ENCODE results near the gene CCDC17. TPM values are rescaled to one million over a fixed set of nuclear protein-coding genes. Genes with fewer than 3 reads are reported as not detected.

The CCDC17 gene
- total and polyA plus RNA-seq, 11 donors, result 0.20 to 2.0 (median 0.93) TPM

DNA sequence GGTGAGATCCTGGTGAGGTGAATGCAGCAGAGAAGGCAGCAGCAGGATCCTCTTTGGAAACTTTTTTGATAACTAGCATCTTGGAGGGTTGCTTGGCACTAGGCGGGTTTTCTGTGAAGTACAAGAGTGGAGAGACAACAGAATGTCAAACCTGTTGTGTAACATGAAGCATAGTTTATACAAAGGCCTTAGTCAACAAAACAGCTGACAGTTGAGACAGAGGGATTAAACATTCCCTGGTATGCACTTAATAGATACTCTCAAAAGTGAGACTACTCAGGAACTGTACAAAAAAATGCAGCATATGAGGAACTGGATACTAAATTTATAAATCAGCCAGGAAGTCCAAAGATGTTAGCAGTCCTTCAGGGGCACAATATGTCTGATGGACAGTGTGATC lies 16.4 kb upstream of the CCDC17 start:
- intact Hi-C loops (cut with DNase I), result no loop called here
- ATAC-seq, result no peak
- peaks cover 0 to 11% (median 2%) of the 10 kb centered on the region in 12 donors for H3K4me1 ChIP-seq
- H3K9me3 ChIP-seq, result no peaks in the 10 kb centered on the region
- H3K36me3 ChIP-seq, result peaks cover 0 to 96% (median 85%) of the 10 kb centered on the region in 9 donors
- DNase-seq, result no peak
- 95 to 100% (median 96%) methylated on average over 1 of the region's 1 CpG for whole genome bisulfite sequencing, 4 donors
- H3K27ac ChIP-seq, result no peak overlapping the region
- no peaks in the 10 kb centered on the region for H3K27me3 ChIP-seq
- TF ChIP-seq, protein P1, sequence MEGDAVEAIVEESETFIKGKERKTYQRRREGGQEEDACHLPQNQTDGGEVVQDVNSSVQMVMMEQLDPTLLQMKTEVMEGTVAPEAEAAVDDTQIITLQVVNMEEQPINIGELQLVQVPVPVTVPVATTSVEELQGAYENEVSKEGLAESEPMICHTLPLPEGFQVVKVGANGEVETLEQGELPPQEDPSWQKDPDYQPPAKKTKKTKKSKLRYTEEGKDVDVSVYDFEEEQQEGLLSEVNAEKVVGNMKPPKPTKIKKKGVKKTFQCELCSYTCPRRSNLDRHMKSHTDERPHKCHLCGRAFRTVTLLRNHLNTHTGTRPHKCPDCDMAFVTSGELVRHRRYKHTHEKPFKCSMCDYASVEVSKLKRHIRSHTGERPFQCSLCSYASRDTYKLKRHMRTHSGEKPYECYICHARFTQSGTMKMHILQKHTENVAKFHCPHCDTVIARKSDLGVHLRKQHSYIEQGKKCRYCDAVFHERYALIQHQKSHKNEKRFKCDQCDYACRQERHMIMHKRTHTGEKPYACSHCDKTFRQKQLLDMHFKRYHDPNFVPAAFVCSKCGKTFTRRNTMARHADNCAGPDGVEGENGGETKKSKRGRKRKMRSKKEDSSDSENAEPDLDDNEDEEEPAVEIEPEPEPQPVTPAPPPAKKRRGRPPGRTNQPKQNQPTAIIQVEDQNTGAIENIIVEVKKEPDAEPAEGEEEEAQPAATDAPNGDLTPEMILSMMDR (IDR thresholded peaks at IDR 0.05), result no peak
- TF ChIP-seq POLR2A (IDR thresholded peaks at IDR 0.05), result no peak
- H3K4me3 ChIP-seq, result no peak overlapping the region

DNA sequence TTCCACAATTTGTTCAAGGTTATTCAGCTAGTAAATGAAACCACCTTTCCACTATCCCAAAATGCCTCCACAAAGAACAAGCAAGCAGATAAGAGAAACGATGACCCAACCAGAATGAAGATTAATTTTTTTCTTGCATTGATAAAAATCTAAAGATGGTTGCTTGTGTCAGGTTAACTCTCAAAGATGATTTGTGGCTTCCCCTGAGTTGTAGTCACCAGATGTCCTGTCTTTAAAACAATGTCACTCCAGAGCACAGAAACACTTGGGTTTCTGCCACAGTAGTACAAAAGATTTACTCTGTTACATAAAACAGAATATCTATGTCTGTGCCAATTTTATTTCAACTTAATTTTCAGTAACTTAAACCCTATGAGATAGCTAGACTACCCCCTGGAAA lies 11.4 kb upstream of the CCDC17 start:
- Histone ChIP-seq H3K27ac (peak overlapping the region in 2 of 12 donors; percentile 12 to 22), H3K9me3 (no peaks in the 10 kb centered on the region), H3K4me1 (peaks cover 0 to 14% (median 0%) of the 10 kb centered on the region in 12 donors), H3K27me3 (no peaks in the 10 kb centered on the region), H3K4me3 (no peak overlapping the region), H3K36me3 (peaks cover 0 to 100% (median 98%) of the 10 kb centered on the region in 9 donors)
- ATAC-seq (no peak), DNase-seq (no peak)
- TF ChIP-seq, protein P1 (IDR thresholded peaks at IDR 0.05), result no peak
- TF ChIP-seq POLR2A (IDR thresholded peaks at IDR 0.05), result no peak
- 20 to 30% (median 26%) methylated on average over 1 of the region's 1 CpG for WGBS, 4 donors
- intact Hi-C loops (cut with DNase I), result no loop called here

DNA sequence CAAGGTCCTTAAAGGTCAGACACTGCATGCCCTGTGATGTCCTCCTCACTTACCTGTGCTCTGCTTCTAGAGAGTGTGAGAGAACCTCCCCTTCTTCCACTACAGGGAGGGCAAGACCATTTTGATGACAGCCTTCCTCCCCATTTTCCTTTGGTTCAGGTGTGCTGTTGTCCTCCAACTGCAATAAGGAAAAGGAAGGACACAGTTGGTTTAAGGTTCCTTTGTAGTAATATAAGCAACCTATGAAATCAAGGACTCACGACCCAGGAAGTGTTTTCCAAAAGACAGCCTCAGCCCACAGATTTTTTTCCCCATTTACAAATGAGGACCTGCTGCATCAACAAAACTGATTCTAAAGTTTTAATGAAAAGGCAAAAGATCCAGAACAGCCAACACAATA lies 6.6 kb upstream of the CCDC17 start:
- peaks cover 0 to 100% (median 97%) of the 10 kb centered on the region in 9 donors for H3K36me3 ChIP-seq
- DNase-seq (no peak), ATAC-seq (no peak)

DNA sequence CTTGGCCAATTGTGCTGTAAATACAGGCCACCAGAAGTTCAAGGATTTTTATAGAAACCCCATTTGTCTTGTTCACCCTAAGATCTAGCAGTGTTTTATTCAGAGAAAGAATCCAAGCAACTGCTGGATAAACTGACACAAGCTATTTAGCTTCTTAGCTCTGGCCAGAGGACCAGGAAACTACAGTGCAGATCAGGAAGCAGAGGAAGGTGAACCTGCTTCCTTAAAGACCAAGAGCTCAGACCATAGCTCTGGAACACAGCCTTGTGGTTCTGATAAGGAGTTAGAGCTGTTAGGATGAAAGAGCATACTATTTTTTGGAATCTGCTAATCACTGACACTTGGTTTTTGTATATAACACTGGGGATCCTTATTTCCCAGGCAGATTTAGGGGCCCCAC lies 5.2 kb upstream of the CCDC17 start:
- H3K4me3 ChIP-seq, result no peak overlapping the region
- H3K27me3 ChIP-seq, result no peaks in the 10 kb centered on the region
- no peak for TF ChIP-seq POLR2A (IDR thresholded peaks at IDR 0.05)
- TF ChIP-seq, protein P1 (IDR thresholded peaks at IDR 0.05), result no peak
- intact Hi-C loops (cut with DNase I), result no loop called here
- DNase-seq (no peak), ATAC-seq (peak in 2 of 4 donors; percentile 50 to 56)
- H3K36me3 ChIP-seq, result peaks cover 0 to 94% (median 83%) of the 10 kb centered on the region in 9 donors
- H3K27ac ChIP-seq, result no peak overlapping the region
- H3K9me3 ChIP-seq, result no peaks in the 10 kb centered on the region
- peaks cover 0 to 7% (median 0%) of the 10 kb centered on the region in 12 donors for H3K4me1 ChIP-seq

More for the DNA sequence above, 6.6 kb upstream of the CCDC17 start:
- H3K27me3 ChIP-seq, result no peaks in the 10 kb centered on the region
- WGBS, 4 donors, result 81 to 100% (median 88%) methylated on average over 1 of the region's 1 CpG
- TF ChIP-seq POLR2A (IDR thresholded peaks at IDR 0.05), result no peak
- TF ChIP-seq, protein P1 (IDR thresholded peaks at IDR 0.05), result no peak
- intact Hi-C loops (cut with DNase I), result no loop called here
- no peak overlapping the region for H3K27ac ChIP-seq
- H3K4me1 ChIP-seq, result peaks cover 0 to 10% (median 0%) of the 10 kb centered on the region in 12 donors
- no peaks in the 10 kb centered on the region for H3K9me3 ChIP-seq
- H3K4me3 ChIP-seq, result no peak overlapping the region

Data from heart left ventricle (tissue), 16 donors.